ENCODE measurements around the gene APOL2. TPM values are rescaled to one million over a fixed set of nuclear protein-coding genes. Genes with fewer than 3 reads are reported as not detected.
"Not testable (repeated sequence)": the region's sequence is repeated elsewhere in the genome, so short reads cannot be mapped to it uniquely, and the experiment has no call there.

APOL2 gene
- total RNA-seq, 5 donors from 2014 or later (not counting 1 experiment from before 2014, with no cell fraction given) = 38.3 to 80.7 (median 70.6) TPM

GRCh38 chr22:36213586-36213985, 25.7 kb downstream of the APOL2 start:
- Mint-ChIP-seq H3K27me3 (peaks cover 51 to 56% of the 10 kb centered on the region in 2 donors), H3K27ac (no peak overlapping the region), H3K4me1 (peaks cover 10 to 13% (median 12%) of the 10 kb centered on the region in 3 donors), H3K4me3 (no peak overlapping the region), H3K36me3 (peaks cover 4% of the 10 kb centered on the region), H3K9me3 (peaks cover 0 to 9% (median 4%) of the 10 kb centered on the region in 3 donors)
- DNase-seq (no peak), ATAC-seq (replicated peaks in 1 of 4) (no peak)
- no peaks in the 10 kb centered on the region for H3K9me3 ChIP-seq
- peaks cover 0 to 22% of the 10 kb centered on the region in 2 experiments for H3K27me3 ChIP-seq (replicated peaks in 1 of 2; ENCODE audit: control insufficient read depth in 2 of 2, extremely low read depth in 1 of 2, insufficient read depth in 2 of 2, low read length in 1 of 2)
- ChIA-PET POLR2A (no interaction called here), CTCF (no interaction called here)
- WGBS (ENCODE audit: insufficient coverage) = 86% methylated on average over 2 of the region's 4 CpGs
- H3K4me3 ChIP-seq (ENCODE audit: control insufficient read depth in 1 of 2, extremely low read depth in 1 of 2, low read length in 1 of 2) = no peak overlapping the region
- no peaks in the 10 kb centered on the region for H3K36me3 ChIP-seq (ENCODE audit: control insufficient read depth in 2 of 2, extremely low read depth in 1 of 2, insufficient read depth in 1 of 2, low read length in 1 of 2)
- H3K27ac ChIP-seq (ENCODE audit: low read length) = no peak overlapping the region
- H3K4me1 ChIP-seq (ENCODE audit: control insufficient read depth in 1 of 2, extremely low read depth in 1 of 2, insufficient read depth in 2 of 2, low read length in 2 of 2) = no peaks in the 10 kb centered on the region

DNA sequence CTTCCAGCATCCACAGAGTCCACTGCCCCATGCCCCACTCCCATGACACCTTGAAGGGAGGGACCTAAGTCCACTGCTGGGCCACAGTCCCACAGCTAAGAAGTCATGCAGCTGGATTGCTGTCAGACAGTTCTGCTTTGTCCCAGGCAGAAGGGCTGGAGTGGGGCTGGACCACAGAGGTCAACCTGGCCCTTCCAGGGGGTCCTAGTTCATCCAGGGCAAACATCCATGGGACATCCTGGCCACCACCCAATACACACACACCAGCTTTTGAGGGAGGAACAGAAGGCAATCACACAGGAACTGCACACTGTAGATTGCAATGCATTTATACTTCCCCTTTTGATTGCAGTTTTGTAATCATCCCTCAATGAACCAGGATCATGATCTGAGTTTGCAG, 26.4 kb downstream of the APOL2 start:
- no peak overlapping the region for H3K27ac Mint-ChIP-seq

GRCh38 chr22:36211237-36211861, 28.0 kb downstream of the APOL2 start:
- no peaks in the 10 kb centered on the region for H3K9me3 ChIP-seq
- Mint-ChIP-seq H3K27ac (peak overlapping the region in 1 of 2 donors; percentile 33), H3K4me1 (peaks cover 10 to 13% (median 12%) of the 10 kb centered on the region in 3 donors), H3K4me3 (no peak overlapping the region), H3K9me3 (peaks cover 0 to 9% (median 4%) of the 10 kb centered on the region in 3 donors), H3K36me3 (peaks cover 4% of the 10 kb centered on the region), H3K27me3 (peaks cover 47 to 52% of the 10 kb centered on the region in 2 donors)
- CTCF ChIA-PET = interaction anchor here in 1 of 2 donors (0.5 kb wide), 1 partner anchor 25 kb away, joined by 3 read pairs; no protein-coding TSS in a partner anchor
- WGBS (ENCODE audit: insufficient coverage) = no CpG with 5 or more reads among the region's 4 CpGs
- H3K27me3 ChIP-seq (replicated peaks in 1 of 2; ENCODE audit: control insufficient read depth in 2 of 2, extremely low read depth in 1 of 2, insufficient read depth in 2 of 2, low read length in 1 of 2) = peaks cover 0 to 18% of the 10 kb centered on the region in 2 experiments
- no peaks in the 10 kb centered on the region for H3K4me1 ChIP-seq (ENCODE audit: control insufficient read depth in 1 of 2, extremely low read depth in 1 of 2, insufficient read depth in 2 of 2, low read length in 2 of 2)
- H3K36me3 ChIP-seq (ENCODE audit: control insufficient read depth in 2 of 2, extremely low read depth in 1 of 2, insufficient read depth in 1 of 2, low read length in 1 of 2) = no peaks in the 10 kb centered on the region
- no peak overlapping the region for H3K4me3 ChIP-seq (ENCODE audit: control insufficient read depth in 1 of 2, extremely low read depth in 1 of 2, low read length in 1 of 2)
- ATAC-seq (replicated peaks in 1 of 4) (peak in 2 of 4 experiments; percentile 64 to 71), DNase-seq (no peak)
- POLR2A ChIA-PET = no interaction called here
- no peak overlapping the region for H3K27ac ChIP-seq (ENCODE audit: low read length)

More for the DNA sequence above, 26.4 kb downstream of the APOL2 start:
- Mint-ChIP-seq H3K4me3 (no peak overlapping the region), H3K9me3 (peaks cover 0 to 9% (median 4%) of the 10 kb centered on the region in 3 donors), H3K36me3 (peaks cover 4% of the 10 kb centered on the region), H3K4me1 (peaks cover 10 to 13% (median 12%) of the 10 kb centered on the region in 3 donors), H3K27me3 (peaks cover 51 to 55% of the 10 kb centered on the region in 2 donors)
- ATAC-seq (replicated peaks in 1 of 4) (no peak), DNase-seq (no peak)
- CTCF ChIA-PET = no interaction called here
- peaks cover 0 to 22% of the 10 kb centered on the region in 2 experiments for H3K27me3 ChIP-seq (replicated peaks in 1 of 2; ENCODE audit: control insufficient read depth in 2 of 2, extremely low read depth in 1 of 2, insufficient read depth in 2 of 2, low read length in 1 of 2)
- no peaks in the 10 kb centered on the region for H3K36me3 ChIP-seq (ENCODE audit: control insufficient read depth in 2 of 2, extremely low read depth in 1 of 2, insufficient read depth in 1 of 2, low read length in 1 of 2)
- H3K4me3 ChIP-seq (ENCODE audit: control insufficient read depth in 1 of 2, extremely low read depth in 1 of 2, low read length in 1 of 2) = no peak overlapping the region
- H3K4me1 ChIP-seq (ENCODE audit: control insufficient read depth in 1 of 2, extremely low read depth in 1 of 2, insufficient read depth in 2 of 2, low read length in 2 of 2) = no peaks in the 10 kb centered on the region
- POLR2A ChIA-PET = no interaction called here
- no peak overlapping the region for H3K27ac ChIP-seq (ENCODE audit: low read length)
- no peaks in the 10 kb centered on the region for H3K9me3 ChIP-seq

GRCh38 chr22:36210224-36210623, 29.1 kb downstream of the APOL2 start:
- Mint-ChIP-seq H3K27ac (no peak overlapping the region), H3K9me3 (peaks cover 0 to 9% (median 4%) of the 10 kb centered on the region in 3 donors), H3K4me1 (peaks cover 10 to 13% (median 12%) of the 10 kb centered on the region in 3 donors), H3K27me3 (peaks cover 37 to 44% of the 10 kb centered on the region in 2 donors), H3K36me3 (peaks cover 4% of the 10 kb centered on the region), H3K4me3 (no peak overlapping the region)
- Histone ChIP-seq H3K9me3 (no peaks in the 10 kb centered on the region), H3K4me1 (ENCODE audit: control insufficient read depth in 1 of 2, extremely low read depth in 1 of 2, insufficient read depth in 2 of 2, low read length in 2 of 2) (no peaks in the 10 kb centered on the region), H3K27me3 (replicated peaks in 1 of 2; ENCODE audit: control insufficient read depth in 2 of 2, extremely low read depth in 1 of 2, insufficient read depth in 2 of 2, low read length in 1 of 2) (peaks cover 0 to 17% of the 10 kb centered on the region in 2 experiments), H3K36me3 (ENCODE audit: control insufficient read depth in 2 of 2, extremely low read depth in 1 of 2, insufficient read depth in 1 of 2, low read length in 1 of 2) (no peaks in the 10 kb centered on the region), H3K4me3 (ENCODE audit: control insufficient read depth in 1 of 2, extremely low read depth in 1 of 2, low read length in 1 of 2) (no peak overlapping the region), H3K27ac (ENCODE audit: low read length) (no peak overlapping the region)
- ChIA-PET POLR2A (no interaction called here), CTCF (no interaction called here)
- no peak for ATAC-seq (replicated peaks in 1 of 4)
- DNase-seq = no peak
- WGBS (ENCODE audit: insufficient coverage) = no CpG with 5 or more reads among the region's 3 CpGs

GRCh38 chr22:36209488-36209908, 29.8 kb downstream of the APOL2 start:
- ATAC-seq (replicated peaks in 1 of 4); H3K36me3 ChIP-seq (ENCODE audit: control insufficient read depth in 2 of 2, extremely low read depth in 1 of 2, insufficient read depth in 1 of 2, low read length in 1 of 2); H3K9me3 Mint-ChIP-seq; H3K4me1 ChIP-seq (ENCODE audit: control insufficient read depth in 1 of 2, extremely low read depth in 1 of 2, insufficient read depth in 2 of 2, low read length in 2 of 2); H3K4me3 Mint-ChIP-seq; H3K9me3 ChIP-seq; H3K36me3 Mint-ChIP-seq; CTCF ChIA-PET; H3K27ac ChIP-seq (ENCODE audit: low read length); H3K4me3 ChIP-seq (ENCODE audit: control insufficient read depth in 1 of 2, extremely low read depth in 1 of 2, low read length in 1 of 2); H3K27ac Mint-ChIP-seq; DNase-seq; POLR2A ChIA-PET: not testable (repeated sequence)
- Mint-ChIP-seq H3K27me3 (peaks cover 36 to 44% of the 10 kb centered on the region in 2 donors), H3K4me1 (peaks cover 10 to 13% (median 12%) of the 10 kb centered on the region in 3 donors)
- peaks cover 0 to 17% of the 10 kb centered on the region in 2 experiments for H3K27me3 ChIP-seq (replicated peaks in 1 of 2; ENCODE audit: control insufficient read depth in 2 of 2, extremely low read depth in 1 of 2, insufficient read depth in 2 of 2, low read length in 1 of 2)
- WGBS (ENCODE audit: insufficient coverage) = no CpG with 5 or more reads among the region's 5 CpGs

GRCh38 chr22:36208914-36209313, 30.4 kb downstream of the APOL2 start:
- POLR2A ChIA-PET = no interaction called here
- no peak overlapping the region for H3K27ac Mint-ChIP-seq
- peaks cover 36 to 39% of the 10 kb centered on the region in 2 donors for H3K27me3 Mint-ChIP-seq
- no peaks in the 10 kb centered on the region for H3K36me3 ChIP-seq (ENCODE audit: control insufficient read depth in 2 of 2, extremely low read depth in 1 of 2, insufficient read depth in 1 of 2, low read length in 1 of 2)
- H3K36me3 Mint-ChIP-seq = peaks cover 4% of the 10 kb centered on the region
- CTCF ChIA-PET = no interaction called here
- peaks cover 11 to 13% (median 12%) of the 10 kb centered on the region in 3 donors for H3K4me1 Mint-ChIP-seq
- peaks cover 0 to 9% (median 4%) of the 10 kb centered on the region in 3 donors for H3K9me3 Mint-ChIP-seq
- DNase-seq = no peak
- no peaks in the 10 kb centered on the region for H3K9me3 ChIP-seq
- H3K27me3 ChIP-seq (replicated peaks in 1 of 2; ENCODE audit: control insufficient read depth in 2 of 2, extremely low read depth in 1 of 2, insufficient read depth in 2 of 2, low read length in 1 of 2) = peaks cover 0 to 17% of the 10 kb centered on the region in 2 experiments
- no peak overlapping the region for H3K27ac ChIP-seq (ENCODE audit: low read length)
- H3K4me3 Mint-ChIP-seq = no peak overlapping the region
- no peaks in the 10 kb centered on the region for H3K4me1 ChIP-seq (ENCODE audit: control insufficient read depth in 1 of 2, extremely low read depth in 1 of 2, insufficient read depth in 2 of 2, low read length in 2 of 2)
- WGBS (ENCODE audit: insufficient coverage) = 100% methylated on average over 1 of the region's 1 CpG
- no peak overlapping the region for H3K4me3 ChIP-seq (ENCODE audit: control insufficient read depth in 1 of 2, extremely low read depth in 1 of 2, low read length in 1 of 2)
- ATAC-seq (replicated peaks in 1 of 4) = no peak

All from T-cell (primary cell).